ENCODE measurements around the gene TMEM223.

The TMEM223 gene, protein sequence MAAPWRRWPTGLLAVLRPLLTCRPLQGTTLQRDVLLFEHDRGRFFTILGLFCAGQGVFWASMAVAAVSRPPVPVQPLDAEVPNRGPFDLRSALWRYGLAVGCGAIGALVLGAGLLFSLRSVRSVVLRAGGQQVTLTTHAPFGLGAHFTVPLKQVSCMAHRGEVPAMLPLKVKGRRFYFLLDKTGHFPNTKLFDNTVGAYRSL

GRCh38 chr11:62791501-62792201, at the start of gene TMEM223:
TMEM223 (minus strand) TSS chr11:62792006; CDS start chr11:62791994, 12 bp downstream.
- TF ChIP-seq, protein P1, sequence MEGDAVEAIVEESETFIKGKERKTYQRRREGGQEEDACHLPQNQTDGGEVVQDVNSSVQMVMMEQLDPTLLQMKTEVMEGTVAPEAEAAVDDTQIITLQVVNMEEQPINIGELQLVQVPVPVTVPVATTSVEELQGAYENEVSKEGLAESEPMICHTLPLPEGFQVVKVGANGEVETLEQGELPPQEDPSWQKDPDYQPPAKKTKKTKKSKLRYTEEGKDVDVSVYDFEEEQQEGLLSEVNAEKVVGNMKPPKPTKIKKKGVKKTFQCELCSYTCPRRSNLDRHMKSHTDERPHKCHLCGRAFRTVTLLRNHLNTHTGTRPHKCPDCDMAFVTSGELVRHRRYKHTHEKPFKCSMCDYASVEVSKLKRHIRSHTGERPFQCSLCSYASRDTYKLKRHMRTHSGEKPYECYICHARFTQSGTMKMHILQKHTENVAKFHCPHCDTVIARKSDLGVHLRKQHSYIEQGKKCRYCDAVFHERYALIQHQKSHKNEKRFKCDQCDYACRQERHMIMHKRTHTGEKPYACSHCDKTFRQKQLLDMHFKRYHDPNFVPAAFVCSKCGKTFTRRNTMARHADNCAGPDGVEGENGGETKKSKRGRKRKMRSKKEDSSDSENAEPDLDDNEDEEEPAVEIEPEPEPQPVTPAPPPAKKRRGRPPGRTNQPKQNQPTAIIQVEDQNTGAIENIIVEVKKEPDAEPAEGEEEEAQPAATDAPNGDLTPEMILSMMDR (IDR thresholded peaks at IDR 0.05; ENCODE audit: low read depth, low read length) = no peak
- H3K4me3 ChIP-seq (ENCODE audit: low read depth, low read length) = peak within 1 kb of the TSS; percentile 83

DNA sequence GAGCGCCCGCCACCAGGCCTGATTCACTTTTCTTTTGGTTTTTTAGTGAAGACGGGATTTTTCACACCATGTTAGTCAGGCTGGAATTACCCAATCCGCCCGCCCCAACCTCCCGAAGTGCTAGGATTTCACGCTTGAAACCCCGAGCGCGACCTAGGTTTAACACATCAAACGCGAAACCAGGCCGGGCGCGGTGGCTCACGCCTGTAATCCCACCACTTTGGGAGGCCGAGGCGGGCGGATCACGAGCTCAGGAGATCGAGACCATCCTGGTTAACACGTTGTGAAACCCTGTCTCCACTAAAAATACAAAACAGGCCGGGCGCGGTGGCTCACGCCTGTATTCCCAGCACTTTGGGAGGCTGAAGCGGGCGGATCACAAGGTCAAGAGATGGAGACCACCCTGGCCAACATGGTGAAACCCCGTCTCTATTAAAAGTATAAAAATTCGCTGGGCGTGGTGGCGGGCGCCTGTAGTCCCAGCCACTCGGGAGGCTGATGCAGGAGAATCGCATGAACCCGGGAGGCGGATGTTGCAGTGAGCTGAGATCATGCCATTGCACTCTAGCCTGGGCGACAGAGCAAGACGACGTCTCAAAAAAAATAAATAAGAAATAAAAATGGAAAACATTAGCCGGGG, 49.0 kb upstream of the TMEM223 start:
- peak overlapping the region; percentile 93 for H3K4me3 ChIP-seq (ENCODE audit: low read depth, low read length)

DNA sequence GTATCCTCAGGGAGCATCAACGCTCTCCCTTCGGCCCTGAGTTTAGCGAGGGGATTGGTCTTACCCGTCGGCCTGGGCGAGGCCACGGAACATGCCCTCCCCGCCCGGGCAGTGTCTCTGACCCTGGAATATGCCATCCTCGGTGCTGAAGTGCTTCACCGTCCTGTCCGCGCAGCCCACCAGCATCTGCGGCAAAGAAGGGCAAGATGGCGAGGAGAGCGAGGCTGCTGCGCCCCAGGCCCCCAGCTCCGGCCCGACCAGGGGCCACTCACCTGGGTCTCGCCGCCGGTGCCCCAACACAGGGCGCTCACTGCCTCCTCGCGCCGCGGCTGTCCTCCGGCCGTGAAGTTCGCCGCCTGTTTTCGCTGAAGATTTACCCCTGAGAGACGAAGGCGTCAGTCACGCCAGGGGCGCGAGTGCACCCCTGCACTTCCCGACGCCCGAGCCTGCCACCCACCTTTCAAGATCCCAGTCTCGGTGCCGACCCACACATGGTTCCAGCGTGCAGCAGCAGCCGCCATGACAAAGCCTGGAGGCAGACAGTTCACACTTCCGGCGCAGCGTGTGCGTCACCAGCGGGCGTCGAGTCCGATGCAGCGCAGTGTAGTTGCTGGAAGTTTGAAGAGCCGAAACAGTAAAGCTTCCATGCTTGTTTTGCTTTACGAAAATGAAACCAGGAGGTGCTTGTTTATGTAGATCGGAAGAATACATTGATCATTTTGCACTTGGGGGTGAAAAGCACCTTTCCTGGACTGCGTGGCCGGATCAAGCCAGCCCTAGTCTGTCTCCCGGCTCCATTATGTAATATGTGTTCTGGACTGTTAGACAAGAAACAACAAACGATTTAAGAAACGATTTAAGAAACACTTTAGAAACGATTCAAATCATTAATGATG, 47.5 kb upstream of the TMEM223 start, which contains the start of gene WDR74:
Gene WDR74 (minus strand): TSS at position 541 of the 896 bp plus-strand sequence. CDS start 20 bp downstream, at position 521.
- peak within 1 kb of the TSS; percentile 93 for H3K4me3 ChIP-seq (ENCODE audit: low read depth, low read length)
- TF ChIP-seq, protein P1 (IDR thresholded peaks at IDR 0.05; ENCODE audit: low read depth, low read length) = no peak

GRCh38 chr11:62835336-62835735, 43.5 kb upstream of the TMEM223 start:
- H3K4me3 ChIP-seq (ENCODE audit: low read depth, low read length) = no peak overlapping the region
- TF ChIP-seq, protein P1 (IDR thresholded peaks at IDR 0.05; ENCODE audit: low read depth, low read length) = no peak

- H3K4me3 ChIP-seq (ENCODE audit: low read depth, low read length) = peak within 1 kb of the TSS; percentile 82
- TF ChIP-seq, protein P1 (IDR thresholded peaks at IDR 0.05; ENCODE audit: low read depth, low read length) = no peak
Measured at GRCh38 chr11:62832336-62833234, 40.8 kb upstream of the TMEM223 start, which contains the start of gene TEX54. TEX54 (minus strand) TSS chr11:62832841.

DNA sequence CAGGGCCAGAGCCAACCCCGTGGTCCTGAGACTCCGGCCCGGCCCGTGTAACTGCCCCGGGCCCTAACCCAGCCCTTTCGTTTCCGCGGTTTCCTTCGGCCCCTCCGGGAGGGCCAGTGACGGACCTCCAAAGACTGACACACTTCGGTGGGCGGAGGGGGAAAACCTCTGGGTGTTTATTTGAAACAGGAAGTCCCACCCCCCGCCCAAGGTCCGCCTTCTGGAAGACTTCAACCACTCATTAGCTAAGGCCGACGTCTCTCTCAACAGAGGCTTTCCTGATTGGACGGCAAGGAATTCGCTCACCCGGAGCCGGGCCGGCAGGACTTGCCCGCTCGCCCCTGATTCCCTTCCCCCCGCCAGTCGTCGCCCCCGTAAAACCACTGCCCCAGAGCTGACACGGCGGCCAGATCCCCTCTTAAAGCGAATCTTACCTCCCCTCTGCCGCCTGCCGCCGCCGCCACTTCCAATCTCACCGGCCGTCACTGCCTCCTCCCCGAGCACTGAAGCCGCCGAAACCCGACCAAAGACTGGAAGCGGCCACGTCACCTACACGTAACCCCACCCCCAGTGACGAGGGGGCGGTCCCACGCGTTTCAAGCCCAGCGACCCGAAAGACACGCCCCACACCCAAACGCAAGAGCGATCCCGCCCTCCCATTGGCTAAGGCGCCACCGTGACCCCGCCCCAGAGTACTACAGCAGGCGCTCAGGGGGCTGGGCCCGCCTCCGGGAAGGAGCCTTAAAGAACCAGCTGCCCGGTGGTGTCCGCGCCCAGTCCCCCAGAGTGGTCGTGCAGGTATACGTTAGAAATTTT, 39.9 kb upstream of the TMEM223 start, which contains the start of gene STX5:
Gene STX5 (minus strand): TSS at position 532 of the 816 bp plus-strand sequence. CDS start 808 bp downstream, outside the sequence.
- TF ChIP-seq, protein P1 (IDR thresholded peaks at IDR 0.05; ENCODE audit: low read depth, low read length) = no peak
- peak within 1 kb of the TSS; percentile 82 for H3K4me3 ChIP-seq (ENCODE audit: low read depth, low read length)
